Measurements from ENCODE around the gene ZFPM1. TPM values are rescaled to one million over a fixed set of nuclear protein-coding genes. Genes with fewer than 3 reads are reported as not detected.

ZFPM1 gene
- total and polyA plus RNA-seq, 2 of the 8 experiments (the other 6 are each of a cell fraction or from before 2014, with no cell fraction given): 0.74 to 4.8 TPM

- TF ChIP-seq MAX (IDR thresholded peaks at IDR 0.05) (no peak), BCL11A (IDR thresholded peaks at IDR 0.05; ENCODE audit: low read depth in 2 of 2, low read length in 2 of 2) (no peak), RNF2 (IDR thresholded peaks at IDR 0.05; ENCODE audit: borderline replicate concordance, low read depth, low read length, missing control alignments, poor library complexity, severe bottlenecking) (no peak), EZH2 (IDR thresholded peaks at IDR 0.05; ENCODE audit: low read depth, low read length, severe bottlenecking) (no peak)
Measured at GRCh38 chr16:88472069-88472468, 19.0 kb downstream of the ZFPM1 start (continued).
